Panc1 (cell line): ENCODE measurements around the gene BABAM2.
"Not testable (repeated sequence)": the region's sequence is repeated elsewhere in the genome, so short reads cannot be mapped to it uniquely, and the experiment has no call there.

ENCODE experiments used
- CTCF ChIP-seq: fragments of 450-650 bp; IDR thresholded peaks from 2 replicates; pipeline ENCODE4 v1.5.1; 2017; ENCODE audit warnings: mild to moderate bottlenecking
- SIN3A ChIP-seq: IDR thresholded peaks from 2 replicates; pipeline ENCODE4 v1.6.1; 2012; ENCODE audit warnings: low read depth, mild to moderate bottlenecking, low read length, moderate library complexity, borderline replicate concordance; ENCODE audit not compliant: insufficient read depth
- TF ChIP-seq, protein P1 (sequence below), 2 experiments: IDR thresholded peaks; 2 replicates each; pipeline ENCODE4 v1.6.1; 2011 to 2012; ENCODE audit warnings: low read depth in 2 of 2, control low read depth in 1 of 2, low read length in 1 of 2, mild to moderate bottlenecking in 1 of 2, moderate library complexity in 1 of 2; ENCODE audit not compliant: insufficient read depth in 1 of 2

GRCh38 chr2:28331797-28332196, 441.3 kb downstream of the BABAM2 start:
- TF ChIP-seq CTCF, SIN3A: not testable (repeated sequence)
- TF ChIP-seq, protein P1, sequence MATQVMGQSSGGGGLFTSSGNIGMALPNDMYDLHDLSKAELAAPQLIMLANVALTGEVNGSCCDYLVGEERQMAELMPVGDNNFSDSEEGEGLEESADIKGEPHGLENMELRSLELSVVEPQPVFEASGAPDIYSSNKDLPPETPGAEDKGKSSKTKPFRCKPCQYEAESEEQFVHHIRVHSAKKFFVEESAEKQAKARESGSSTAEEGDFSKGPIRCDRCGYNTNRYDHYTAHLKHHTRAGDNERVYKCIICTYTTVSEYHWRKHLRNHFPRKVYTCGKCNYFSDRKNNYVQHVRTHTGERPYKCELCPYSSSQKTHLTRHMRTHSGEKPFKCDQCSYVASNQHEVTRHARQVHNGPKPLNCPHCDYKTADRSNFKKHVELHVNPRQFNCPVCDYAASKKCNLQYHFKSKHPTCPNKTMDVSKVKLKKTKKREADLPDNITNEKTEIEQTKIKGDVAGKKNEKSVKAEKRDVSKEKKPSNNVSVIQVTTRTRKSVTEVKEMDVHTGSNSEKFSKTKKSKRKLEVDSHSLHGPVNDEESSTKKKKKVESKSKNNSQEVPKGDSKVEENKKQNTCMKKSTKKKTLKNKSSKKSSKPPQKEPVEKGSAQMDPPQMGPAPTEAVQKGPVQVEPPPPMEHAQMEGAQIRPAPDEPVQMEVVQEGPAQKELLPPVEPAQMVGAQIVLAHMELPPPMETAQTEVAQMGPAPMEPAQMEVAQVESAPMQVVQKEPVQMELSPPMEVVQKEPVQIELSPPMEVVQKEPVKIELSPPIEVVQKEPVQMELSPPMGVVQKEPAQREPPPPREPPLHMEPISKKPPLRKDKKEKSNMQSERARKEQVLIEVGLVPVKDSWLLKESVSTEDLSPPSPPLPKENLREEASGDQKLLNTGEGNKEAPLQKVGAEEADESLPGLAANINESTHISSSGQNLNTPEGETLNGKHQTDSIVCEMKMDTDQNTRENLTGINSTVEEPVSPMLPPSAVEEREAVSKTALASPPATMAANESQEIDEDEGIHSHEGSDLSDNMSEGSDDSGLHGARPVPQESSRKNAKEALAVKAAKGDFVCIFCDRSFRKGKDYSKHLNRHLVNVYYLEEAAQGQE (IDR thresholded peaks at IDR 0.05; ENCODE audit: insufficient read depth in 1 of 2, low read depth in 2 of 2, low read length in 1 of 2): not testable (repeated sequence)
